AG09309 (cell line): ENCODE data around the gene SURF2.
"Not testable (repeated sequence)": the region's sequence is repeated elsewhere in the genome, so short reads cannot be mapped to it uniquely, and the experiment has no call there.

ENCODE experiments used
- DNase-seq: peaks from one replicate; pipeline ENCODE4 v3.0.0-alpha.2; 2010; ENCODE audit warnings: low read depth
- H3K4me3 ChIP-seq: 2 replicates; pipeline ENCODE4 v1.5.1; 2011; ENCODE audit warnings: mild to moderate bottlenecking, low read depth, low read length, moderate library complexity; ENCODE audit not compliant: control insufficient read depth
- CTCF ChIP-seq: IDR thresholded peaks from 2 replicates; pipeline ENCODE4 v1.5.1; 2011; ENCODE audit warnings: mild to moderate bottlenecking, low read depth, low read length, inconsistent platforms; ENCODE audit not compliant: insufficient read depth, control insufficient read depth; ENCODE audit errors: missing control alignments

Gene SURF2

DNA sequence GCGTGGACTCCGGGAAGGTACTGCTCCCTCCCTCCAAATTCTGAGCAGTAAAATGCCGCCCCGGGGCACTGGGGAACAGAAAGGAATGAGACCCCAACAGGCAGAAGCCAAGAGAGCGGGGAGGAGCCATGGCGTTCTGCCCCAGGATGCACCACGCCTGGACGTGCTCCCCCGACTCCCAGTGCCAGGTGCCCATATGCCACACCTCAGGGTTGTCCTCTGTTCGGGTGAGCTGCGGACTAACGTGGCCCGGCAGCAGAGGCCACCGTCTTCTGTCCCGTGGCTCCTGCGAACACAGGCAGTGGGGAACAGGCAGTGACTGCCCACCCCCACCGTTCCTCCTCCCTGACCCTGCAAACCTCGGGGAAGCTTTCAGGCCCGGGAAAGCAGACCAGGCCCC lies 25.1 kb upstream of the SURF2 start:
- no peak for DNase-seq
- H3K4me3 ChIP-seq = no peak overlapping the region
- no peak for TF ChIP-seq CTCF

DNA sequence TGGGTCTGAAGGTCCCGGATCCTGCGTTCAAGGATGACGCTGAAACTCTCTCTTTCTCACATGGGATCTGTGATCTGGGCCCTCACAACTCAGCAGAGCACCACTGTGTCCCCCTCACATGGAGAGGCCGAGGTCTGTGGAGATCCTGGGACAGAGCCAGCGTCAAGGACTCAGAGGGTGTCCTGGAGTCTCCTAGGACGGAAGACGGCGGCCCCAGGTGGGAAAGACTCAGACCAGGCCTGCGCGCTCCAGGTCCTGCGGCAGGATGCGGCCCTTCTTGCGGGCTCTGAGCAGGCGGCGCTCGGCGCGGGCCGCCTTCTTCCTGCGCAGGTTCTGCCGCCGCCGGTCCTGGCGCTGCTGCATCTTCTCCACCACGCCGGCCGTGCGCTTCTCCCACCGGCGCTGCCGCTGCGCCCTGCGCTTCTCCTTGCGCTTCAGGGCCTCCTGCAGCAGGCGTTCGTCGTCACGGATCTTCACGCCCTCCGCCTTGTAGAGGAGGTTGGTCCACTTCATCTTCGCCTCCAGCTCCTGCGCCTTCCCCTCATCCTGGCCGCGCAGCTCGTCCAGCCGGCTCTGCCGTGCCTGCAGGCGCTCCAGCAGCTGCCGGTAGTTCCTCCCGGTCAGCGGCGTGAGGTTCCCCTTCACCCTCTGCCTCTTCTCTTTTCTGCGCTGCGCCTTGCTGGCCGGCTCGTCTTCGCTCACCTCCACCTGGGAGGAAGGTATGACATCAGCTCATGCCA lies 24.5 kb upstream of the SURF2 start:
- DNase-seq = no peak
- no peak overlapping the region for H3K4me3 ChIP-seq
- TF ChIP-seq CTCF = no peak

- no peak for TF ChIP-seq CTCF
- no peak for DNase-seq
- no peak overlapping the region for H3K4me3 ChIP-seq
Measured at GRCh38 chr9:133332381-133332730, 24.0 kb upstream of the SURF2 start.

- H3K4me3 ChIP-seq = no peak overlapping the region
- no peak for TF ChIP-seq CTCF
- no peak for DNase-seq
Measured at GRCh38 chr9:133333011-133333410, 23.3 kb upstream of the SURF2 start.

DNA sequence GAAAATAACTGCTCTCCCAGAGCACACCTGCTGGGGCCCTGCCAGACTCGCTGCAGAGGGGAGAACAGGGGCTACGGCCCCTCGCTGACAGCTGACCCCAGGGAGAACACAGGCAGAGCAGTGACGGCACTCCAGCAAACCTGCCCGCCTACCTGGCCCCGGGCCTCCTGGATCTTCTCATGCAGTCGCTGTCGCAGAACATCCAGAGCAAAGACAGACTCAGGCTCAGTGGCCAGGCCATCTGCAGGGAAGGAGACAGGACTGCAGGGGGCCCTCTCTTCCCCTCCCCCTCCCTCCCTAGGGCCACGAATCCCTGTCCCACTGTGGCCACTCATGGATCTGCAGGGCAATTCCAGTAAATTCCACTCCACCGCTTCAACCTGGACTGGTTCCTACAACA lies 22.8 kb upstream of the SURF2 start:
- TF ChIP-seq CTCF = no peak
- DNase-seq = no peak
- no peak overlapping the region for H3K4me3 ChIP-seq

DNA sequence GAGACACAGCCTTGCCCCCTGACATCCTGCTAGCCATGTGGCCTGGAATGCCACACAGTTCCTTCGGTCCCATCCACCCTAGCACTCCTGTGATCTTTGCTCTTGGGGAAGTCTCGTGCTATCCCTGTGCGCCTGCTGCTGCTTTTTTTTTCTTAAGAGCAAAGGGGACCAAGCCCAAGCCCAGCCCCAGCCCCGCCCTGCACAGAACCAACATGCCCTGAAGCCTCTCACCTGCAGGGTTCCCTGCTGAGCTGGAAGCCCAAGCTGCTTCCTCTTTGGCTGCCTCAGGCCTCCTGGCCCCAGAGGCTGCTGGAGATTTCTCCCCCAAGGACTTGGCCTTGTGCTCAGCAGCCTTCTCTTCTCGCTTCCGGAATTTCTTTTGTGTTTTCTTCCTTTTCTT lies 22.2 kb upstream of the SURF2 start:
- DNase-seq = no peak
- no peak overlapping the region for H3K4me3 ChIP-seq
- TF ChIP-seq CTCF = no peak

GRCh38 chr9:133334888-133335287 lies 21.5 kb upstream of the SURF2 start:
- DNase-seq = not testable (repeated sequence)
- peak overlapping the region; percentile 70 for H3K4me3 ChIP-seq
